A549 (cell line): ENCODE data around the gene DNAH8.

Experiments
- BHLHE40 ChIP-seq: IDR thresholded peaks from 2 replicates; pipeline ENCODE4 v1.6.1; 2012; ENCODE audit warnings: low read depth, low read length, inconsistent platforms
- JUN ChIP-seq, 2 experiments: fragments of >200 bp; sonication (Bioruptor Twin); formaldehyde crosslinking; IDR thresholded peaks; 2 replicates in 1 of 2; 3 replicates in 1 of 2; pipeline ENCODE4 v1.6.1; 2016 to 2017
- ZC3H11A ChIP-seq: fragments of 450-650 bp; IDR thresholded peaks from 2 replicates; pipeline ENCODE4 v1.6.1; 2014; ENCODE audit warnings: antibody characterized with exemption, mild to moderate bottlenecking
- TF ChIP-seq, protein P1 (sequence below): fragments of >200 bp; sonication (Bioruptor Twin); formaldehyde crosslinking; IDR thresholded peaks from 3 replicates; pipeline ENCODE4 v1.5.1; 2016
- TF ChIP-seq, protein P2 (sequence below): fragments of 450-650 bp; IDR thresholded peaks from 2 replicates; pipeline ENCODE4 v1.6.1; 2014; ENCODE audit warnings: antibody characterized with exemption

DNA sequence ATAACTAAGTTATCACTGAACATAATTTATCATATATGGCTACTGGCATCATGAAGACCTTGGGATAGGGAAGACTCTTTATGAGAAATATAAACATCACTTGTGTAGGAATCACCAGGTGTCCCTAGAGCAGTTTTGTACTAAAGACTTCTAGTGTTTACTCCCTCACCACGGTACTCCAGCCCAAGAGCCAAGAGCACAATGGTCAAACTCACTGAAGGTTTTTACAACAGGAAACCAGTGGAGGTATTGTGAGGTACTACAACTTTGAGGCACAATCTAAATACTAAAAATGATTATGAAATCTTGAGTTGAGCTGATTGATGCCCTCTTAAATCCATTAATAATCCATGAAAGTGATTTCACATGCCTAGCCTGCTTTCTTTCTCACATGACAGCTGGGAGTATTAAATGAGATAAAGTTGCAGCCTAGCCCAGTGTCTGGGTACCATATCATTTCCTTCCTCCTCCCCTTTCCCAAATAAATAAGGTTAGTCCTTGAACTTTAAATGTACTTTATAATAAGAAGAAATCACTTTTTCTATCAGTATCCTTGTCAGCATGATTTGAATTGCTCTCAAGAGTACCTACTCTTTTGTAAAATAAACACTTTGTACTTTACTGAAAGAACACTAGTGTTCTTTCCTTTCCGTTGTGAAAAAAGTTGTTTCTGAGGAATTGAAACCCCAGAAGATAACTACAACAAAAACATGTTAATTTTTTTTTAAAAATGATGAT is 38.7 kb upstream of the DNAH8 start:
- TF ChIP-seq, protein P1, sequence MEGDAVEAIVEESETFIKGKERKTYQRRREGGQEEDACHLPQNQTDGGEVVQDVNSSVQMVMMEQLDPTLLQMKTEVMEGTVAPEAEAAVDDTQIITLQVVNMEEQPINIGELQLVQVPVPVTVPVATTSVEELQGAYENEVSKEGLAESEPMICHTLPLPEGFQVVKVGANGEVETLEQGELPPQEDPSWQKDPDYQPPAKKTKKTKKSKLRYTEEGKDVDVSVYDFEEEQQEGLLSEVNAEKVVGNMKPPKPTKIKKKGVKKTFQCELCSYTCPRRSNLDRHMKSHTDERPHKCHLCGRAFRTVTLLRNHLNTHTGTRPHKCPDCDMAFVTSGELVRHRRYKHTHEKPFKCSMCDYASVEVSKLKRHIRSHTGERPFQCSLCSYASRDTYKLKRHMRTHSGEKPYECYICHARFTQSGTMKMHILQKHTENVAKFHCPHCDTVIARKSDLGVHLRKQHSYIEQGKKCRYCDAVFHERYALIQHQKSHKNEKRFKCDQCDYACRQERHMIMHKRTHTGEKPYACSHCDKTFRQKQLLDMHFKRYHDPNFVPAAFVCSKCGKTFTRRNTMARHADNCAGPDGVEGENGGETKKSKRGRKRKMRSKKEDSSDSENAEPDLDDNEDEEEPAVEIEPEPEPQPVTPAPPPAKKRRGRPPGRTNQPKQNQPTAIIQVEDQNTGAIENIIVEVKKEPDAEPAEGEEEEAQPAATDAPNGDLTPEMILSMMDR: no peak
- no peak for TF ChIP-seq BHLHE40
- TF ChIP-seq, protein P2, sequence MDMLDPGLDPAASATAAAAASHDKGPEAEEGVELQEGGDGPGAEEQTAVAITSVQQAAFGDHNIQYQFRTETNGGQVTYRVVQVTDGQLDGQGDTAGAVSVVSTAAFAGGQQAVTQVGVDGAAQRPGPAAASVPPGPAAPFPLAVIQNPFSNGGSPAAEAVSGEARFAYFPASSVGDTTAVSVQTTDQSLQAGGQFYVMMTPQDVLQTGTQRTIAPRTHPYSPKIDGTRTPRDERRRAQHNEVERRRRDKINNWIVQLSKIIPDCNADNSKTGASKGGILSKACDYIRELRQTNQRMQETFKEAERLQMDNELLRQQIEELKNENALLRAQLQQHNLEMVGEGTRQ: no peak
- no peak for TF ChIP-seq ZC3H11A
- TF ChIP-seq JUN (IDR thresholded peaks at IDR 0.05): no peak
